ENCODE measurements around the gene ATP2B2.
A peak's percentile ranks its signal among the peaks of the same experiment; 100 is the strongest.

Gene ATP2B2

DNA sequence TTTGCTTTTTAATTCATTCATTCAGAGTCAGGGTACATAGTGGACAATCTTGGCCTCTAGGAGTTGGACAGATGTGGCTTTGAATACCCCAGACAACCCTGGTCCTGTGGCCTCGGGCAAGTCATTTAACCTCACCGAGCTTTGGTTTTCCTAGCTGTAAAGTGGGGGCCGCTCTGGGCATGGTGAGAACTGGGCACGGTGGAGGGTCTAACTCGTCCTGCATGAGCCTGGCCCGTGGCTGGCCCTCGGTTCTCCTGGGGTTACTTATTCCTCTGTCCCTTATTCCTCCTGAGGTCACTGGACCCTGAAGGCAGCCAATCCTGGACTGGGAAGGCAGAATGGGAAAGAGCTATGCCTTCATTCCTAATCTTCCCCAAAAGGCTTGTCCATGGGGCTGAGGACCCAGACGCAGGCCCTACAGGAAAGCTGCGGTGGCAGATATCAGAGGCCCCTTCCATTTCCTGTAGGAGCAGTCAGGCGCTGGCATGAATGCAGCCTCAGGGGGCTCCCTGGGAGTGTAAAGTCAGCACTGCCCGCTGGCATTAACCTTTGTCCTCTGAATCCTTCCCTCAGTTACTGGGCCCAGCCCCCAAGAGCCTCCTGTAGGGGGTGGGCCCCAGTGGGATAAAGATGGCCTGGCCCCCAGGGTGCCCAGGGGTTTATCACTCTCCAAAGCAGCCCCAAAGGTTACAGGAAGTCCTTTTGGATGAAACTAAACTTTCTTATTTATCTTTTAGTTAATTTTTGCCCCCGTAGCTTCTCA, 166.6 kb downstream of the ATP2B2 start:
- no peak for DNase-seq

GRCh38 chr3:10338164-10338470, 167.3 kb downstream of the ATP2B2 start:
- DNase-seq = no peak

DNA sequence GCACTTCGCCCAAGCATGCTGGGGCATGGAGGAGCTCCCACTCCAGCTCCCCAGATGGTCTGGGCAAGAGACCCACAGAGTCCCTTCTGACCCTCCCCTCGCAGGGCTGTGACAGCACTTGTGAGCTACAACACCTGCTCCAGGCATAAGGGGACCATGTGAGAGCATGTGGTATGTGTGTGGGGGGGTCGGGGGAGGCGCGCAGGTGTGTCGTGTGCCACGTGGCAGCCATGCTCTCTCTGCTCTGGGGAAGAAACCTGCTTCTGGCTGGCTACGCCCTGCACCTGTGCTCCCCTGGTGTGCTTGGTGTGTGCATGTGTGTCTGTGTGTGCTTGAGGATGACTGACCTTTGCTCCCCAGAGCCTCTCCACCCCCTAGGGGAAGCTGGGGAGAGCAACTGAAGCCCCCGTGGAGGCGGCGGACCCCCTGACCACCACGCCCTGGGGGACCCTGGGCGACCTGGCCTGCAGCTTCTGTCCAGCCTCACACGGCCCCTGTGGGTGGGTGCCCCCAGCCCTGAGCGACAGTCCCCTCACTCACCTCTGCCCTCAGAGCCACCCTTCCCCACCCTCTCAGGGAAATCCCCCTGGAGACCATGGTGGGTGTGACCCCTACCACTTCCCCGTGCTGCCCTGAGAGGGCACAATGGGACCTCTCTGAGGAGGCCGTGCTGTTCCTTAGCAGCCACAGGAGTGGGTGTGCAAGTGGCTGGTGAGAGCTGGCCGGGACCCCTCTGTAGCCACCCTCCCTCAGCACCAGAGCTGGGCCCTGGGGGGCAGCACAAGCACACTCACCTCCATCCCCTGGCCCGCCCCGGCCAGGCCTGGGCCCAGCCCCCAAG, 167.8 kb downstream of the ATP2B2 start:
- DNase-seq = peak in 1 of 2 experiments; percentile 33

DNA sequence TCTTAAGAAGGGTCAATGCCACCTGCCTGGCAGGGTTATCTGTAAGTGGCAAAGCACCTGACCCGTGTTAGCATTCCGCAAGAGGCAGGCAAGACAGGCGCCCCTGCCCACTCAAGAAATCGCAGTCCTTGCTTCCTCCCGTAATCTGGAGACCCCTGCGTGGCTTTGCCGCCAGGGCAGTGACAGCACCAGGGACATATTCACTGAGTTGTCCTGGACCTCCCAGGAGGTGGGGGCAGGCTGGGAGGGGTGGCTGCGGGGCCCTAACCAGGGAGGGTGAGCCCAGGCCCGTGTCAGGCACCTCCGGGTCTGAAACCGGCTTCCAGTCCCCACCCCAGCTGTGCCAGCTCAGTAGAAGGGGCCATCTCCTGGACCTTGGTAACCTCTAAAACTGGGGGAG, 168.6 kb downstream of the ATP2B2 start:
- DNase-seq = no peak

DNA sequence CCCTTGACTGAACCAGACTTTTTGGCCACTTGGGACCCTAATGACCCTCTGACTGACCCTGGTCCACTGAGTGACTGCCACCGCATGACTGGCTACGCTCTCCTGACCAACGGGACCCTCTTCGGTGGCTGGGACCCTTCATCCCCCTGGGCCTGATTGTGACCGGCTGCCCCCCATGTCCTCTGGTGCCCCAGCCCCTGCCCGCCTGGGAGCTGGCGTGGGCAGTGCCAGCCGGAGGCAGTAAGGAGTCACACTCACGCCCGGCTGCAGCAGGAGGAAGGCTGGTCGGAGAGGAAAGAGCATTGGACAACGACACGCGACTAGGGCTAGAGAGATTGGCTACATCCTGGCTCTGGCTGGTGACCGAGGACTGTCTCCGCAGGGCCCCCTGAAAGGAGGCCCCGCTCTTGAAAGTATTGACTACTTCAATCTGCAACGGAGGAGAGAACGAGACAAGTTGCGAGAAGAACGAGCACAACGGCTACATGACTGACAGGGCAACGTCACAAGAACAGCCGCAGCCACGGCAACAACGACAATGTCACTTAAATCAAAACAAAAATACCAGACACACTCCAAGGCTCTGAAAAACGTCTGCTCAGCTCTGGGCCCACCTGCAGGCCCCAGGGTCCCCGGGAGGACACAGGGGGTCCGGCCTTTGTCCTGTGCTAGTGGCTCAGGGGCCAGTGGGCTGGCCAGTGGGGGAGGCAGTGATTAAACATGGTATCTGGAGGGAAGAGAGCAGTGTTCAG, 169.3 kb downstream of the ATP2B2 start:
- DNase-seq = no peak

DNA sequence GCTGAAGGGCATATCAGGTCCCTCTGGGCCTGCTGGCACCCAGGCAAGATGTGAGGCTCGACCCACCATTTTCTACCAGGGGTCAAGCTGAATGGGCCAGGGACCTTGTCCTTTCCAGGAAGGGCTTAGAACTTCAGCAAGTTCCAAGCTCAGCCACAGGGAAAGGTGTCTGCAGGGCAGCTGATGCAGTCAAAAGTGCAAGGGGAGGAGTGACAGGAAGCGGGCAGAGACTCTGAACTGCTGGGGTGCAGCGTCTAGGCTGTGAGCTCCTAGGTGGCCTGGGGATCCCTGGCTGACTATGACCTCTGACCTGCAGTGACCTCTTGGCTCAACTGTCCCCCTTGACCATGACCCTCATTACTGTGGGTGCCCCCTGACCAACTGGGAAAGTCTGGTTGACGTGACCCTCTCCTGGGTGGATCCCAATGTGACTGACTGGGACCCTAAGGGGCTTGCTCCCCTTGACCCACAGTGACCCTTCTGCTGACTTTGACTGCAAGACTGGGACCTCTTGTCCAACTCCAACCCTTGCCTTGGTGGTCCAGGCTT, 170.1 kb downstream of the ATP2B2 start:
- DNase-seq = no peak

GRCh38 chr3:10334459-10334858, 170.9 kb downstream of the ATP2B2 start:
- DNase-seq = peak in 1 of 2 experiments; percentile 31

GRCh38 chr3:10334042-10334441, 171.3 kb downstream of the ATP2B2 start:
- no peak for DNase-seq

- no peak for DNase-seq
Measured at GRCh38 chr3:10333349-10333650, 172.1 kb downstream of the ATP2B2 start.

GRCh38 chr3:10332481-10333348, 172.7 kb downstream of the ATP2B2 start:
- no peak for DNase-seq

GRCh38 chr3:10331320-10331719, 174.1 kb downstream of the ATP2B2 start:
- no peak for DNase-seq

- no peak for DNase-seq
Measured at GRCh38 chr3:10330319-10330718, 175.1 kb downstream of the ATP2B2 start.

- DNase-seq = no peak
Measured at GRCh38 chr3:10329495-10330015, 175.8 kb downstream of the ATP2B2 start.

DNA sequence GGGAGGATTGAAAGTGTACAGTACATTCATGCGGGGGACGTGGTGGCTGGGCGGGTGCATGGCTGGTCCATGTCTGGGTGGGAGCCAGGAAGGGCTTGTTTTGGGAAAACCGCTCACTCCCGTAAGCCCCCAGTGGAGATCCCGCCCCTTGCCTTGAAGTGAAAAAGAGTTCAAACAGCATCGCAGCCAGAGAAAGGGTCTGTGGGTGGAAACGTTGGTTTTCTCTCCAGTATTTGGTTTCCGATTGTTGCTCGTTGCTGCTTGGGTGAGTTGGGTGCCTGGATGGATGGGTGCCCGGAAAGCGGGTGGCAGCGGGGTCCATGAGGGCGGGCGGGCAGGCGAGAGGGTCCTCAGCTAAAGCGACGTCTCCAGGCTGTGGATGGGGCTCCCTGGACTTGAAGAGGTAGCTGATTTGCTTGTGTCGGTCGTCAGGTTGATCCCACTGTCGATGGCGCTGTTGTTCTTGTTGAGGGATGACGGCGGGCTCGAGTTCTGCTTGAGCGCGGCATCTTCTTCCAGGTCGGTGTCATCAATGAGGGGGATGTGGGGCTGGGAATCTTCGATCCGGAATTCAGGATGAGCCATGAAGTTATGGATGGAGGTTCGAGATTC, 176.8 kb downstream of the ATP2B2 start:
- no peak for DNase-seq

- no peak for DNase-seq
Measured at GRCh38 chr3:10327592-10327991, 177.8 kb downstream of the ATP2B2 start.

DNA sequence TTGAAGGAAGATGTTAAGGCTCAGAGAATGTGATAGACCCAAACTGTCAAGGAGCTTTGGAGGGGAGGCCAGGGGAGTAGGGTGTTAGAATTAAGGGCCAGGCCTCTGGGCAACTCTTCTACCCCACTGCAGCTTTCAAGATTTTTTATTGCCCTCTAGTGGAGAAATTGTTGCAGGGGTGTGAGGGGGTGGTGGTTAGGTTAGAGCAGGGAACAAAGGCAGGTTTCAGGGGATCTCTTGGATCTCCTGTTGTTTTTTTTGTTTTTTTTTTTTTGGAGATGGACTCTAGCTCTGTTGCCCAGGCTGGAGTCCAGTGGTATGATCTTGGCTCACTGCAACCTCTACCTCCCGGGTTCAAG, 183.1 kb downstream of the ATP2B2 start:
- peak in 1 of 2 experiments; percentile 37 for DNase-seq

GRCh38 chr3:10321630-10322351, 183.6 kb downstream of the ATP2B2 start:
- no peak for DNase-seq

GRCh38 chr3:10320320-10320677, 185.1 kb downstream of the ATP2B2 start:
- no peak for DNase-seq

GRCh38 chr3:10319804-10320203, 185.6 kb downstream of the ATP2B2 start:
- DNase-seq = no peak

DNA sequence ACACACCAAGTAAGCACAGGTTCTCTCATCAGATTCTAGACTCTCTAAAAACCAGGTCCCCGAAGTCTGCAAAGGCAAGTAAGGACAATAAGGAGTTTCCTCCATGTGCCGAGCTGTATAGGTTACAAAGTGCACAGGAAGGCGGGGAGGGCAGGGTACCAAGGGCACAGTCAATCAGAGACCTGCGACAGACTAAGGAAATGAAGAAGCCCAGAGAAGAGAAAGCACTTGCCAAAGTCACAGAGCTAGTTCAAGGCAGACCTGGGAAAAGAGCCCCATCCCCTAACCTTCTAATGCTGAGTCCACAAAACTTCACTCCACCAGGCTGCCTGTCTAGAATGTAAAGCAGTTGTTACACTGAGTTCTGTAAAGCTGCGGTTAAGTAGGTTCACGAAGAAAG, 186.1 kb downstream of the ATP2B2 start:
- DNase-seq = no peak

DNA sequence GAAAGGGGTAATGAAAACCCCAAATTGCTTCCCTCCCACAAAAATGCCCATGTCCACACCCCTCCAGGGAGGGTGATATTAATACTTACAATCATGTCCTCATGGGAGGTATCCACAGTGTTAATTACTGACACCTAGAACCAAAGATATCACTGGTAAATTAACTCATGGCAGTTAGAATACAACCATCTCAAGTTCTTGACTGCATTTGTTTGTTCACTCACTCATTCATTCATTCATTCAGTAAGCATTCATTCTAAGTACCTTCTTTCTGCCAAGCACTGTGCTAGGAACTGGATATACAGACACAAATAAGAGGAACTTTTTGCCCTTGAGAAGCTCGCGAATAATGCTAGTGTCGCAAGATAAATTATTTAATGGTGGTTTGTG, 187.4 kb downstream of the ATP2B2 start:
- DNase-seq = no peak

Data from NCI-H526 (cell line).